Stimulated activated CD4-positive, alpha-beta T cell treated with anti-CD3 and anti-CD28 coated beads, Interleukin-1b, Interleukin-23, amount 100 ng/mL, for 4 hours (primary cell): Measurements from ENCODE around the gene TRO.

Experiments used
- DNase-seq, 2 donors: peaks; one replicate each; pipeline ENCODE4 v3.0.0-alpha.2; 2020; ENCODE audit warnings: low read depth in 2 of 2

TRO gene

DNA sequence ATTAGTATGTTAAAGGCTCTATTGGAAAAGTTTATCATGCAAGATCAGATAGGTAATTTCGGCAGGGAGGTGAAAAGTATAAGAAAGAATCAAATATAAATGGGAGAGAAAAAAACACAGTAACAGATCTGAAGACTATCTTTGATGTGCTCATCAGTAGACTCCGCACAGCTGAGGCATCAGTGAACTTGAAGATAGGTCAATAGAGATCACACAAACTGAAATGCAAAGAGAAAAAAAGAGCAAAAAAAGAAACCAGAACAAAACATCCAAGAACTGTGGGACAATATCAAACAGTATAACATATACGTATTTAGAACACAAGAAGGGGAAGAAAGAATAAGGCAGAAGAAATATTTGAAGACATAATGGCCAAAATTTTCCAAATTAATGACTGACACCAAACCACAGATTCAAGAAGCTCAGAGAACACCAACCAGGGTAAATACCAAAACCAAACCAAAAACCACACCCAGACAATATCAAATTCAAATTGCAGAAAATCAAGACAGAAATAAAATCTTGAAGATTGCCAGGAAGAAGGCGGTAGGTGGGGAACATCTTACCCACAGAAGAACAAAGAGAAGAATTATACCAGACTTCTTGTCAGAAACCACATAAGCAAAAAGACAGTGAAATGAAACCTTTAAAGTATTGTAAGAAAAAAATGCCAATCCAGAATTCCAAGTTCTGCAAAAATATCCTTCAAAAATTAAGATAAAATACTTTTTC is 44.3 kb downstream of the TRO start:
- no peak for DNase-seq

DNA sequence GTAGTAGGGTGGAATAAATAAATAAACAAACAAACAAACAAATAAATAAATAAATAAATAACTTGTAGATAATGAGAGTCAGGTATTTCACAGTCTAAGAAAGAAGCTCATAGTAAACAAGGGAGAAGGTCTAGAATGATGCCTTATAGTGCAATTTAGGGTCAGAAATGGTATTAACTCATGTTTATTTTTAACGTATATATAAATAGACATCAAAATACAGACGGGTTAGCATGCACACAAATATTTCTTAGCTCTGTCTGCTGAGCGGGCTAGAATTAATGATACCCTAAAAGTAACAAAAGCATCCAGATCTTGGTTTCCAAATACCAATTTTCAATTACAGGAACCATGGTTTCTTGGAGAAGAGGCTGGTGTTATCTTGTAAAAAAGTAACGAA is 56.8 kb downstream of the TRO start:
- no peak for DNase-seq

DNA sequence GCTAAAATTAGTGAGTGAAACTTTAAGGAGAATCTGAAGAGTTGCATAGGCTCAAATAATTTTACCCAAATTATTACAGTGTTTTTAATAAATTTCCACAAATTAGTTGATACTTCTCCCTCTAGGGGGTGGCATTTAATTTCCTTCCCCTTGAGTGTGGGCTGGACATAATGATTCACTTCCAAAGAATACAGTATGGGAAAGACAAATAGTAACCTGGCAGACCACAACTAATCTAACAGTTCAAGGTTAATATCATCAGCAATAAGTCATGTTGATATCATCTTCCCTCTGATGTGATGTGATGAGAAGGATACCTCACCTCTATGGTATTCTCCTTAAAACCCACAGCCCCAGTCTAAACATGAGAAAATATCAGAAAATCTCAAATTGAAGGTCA is 57.8 kb downstream of the TRO start:
- no peak for DNase-seq

DNA sequence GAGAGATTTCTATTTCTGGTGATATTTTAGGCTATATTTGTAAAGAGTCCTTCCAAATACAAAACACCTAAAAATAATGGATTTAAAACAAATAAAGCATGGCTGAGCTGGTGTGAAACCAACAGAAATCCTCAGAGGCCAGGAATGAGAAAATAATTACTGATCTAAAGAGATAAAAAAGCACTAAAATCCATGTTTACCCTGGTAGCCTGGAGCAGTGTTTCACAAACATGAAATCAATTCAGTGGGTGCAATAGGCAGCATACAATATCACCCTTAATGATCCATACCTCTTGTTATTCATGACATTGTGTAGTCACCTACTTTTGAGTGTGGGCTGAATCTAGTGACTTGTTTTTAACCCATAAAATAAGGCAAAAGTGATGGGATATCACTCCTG is 58.8 kb downstream of the TRO start:
- no peak for DNase-seq

DNA sequence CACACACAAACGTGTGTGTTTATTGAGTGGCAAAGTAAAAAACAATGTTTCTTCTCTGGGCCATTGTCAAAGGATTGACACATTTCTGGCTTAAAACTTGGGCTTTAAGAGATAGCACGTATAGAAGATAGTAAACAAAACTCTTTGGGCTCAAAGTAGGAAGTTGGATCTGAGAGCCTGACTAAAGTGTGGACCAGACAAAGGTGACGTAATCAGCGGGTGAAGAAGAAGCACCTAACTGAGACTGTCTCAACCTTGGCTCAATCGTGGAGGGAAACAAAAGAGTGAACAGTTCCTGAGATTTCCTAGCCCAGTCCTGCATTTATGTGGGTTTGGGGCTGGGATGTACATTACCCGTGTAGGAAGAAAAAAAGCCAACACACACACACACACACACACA is 59.7 kb downstream of the TRO start:
- DNase-seq = no peak
